Stimulated activated naive CD4-positive, alpha-beta T cell treated with Interleukin-2 at 50 U/mL for 16 hours (primary cell): ENCODE measurements around the gene SOX21.

Experiments
- DNase-seq: peaks from one replicate; lab custom pipeline; 2025; lab: John Stamatoyannopoulos, UW

Gene SOX21

GRCh38 chr13:94709001-94709834 lies 3.1 kb downstream of the SOX21 start:
- no peak for DNase-seq

GRCh38 chr13:94708031-94708859 lies 4.1 kb downstream of the SOX21 start:
- DNase-seq, result no peak

GRCh38 chr13:94707400-94708021 lies 4.8 kb downstream of the SOX21 start:
- no peak for DNase-seq

GRCh38 chr13:94706843-94707399 lies 5.4 kb downstream of the SOX21 start:
- no peak for DNase-seq

- DNase-seq, result no peak
Observed at GRCh38 chr13:94706101-94706842, 6.1 kb downstream of the SOX21 start.

- no peak for DNase-seq
Observed at GRCh38 chr13:94705081-94706030, 7.0 kb downstream of the SOX21 start.

GRCh38 chr13:94704377-94705080 lies 7.8 kb downstream of the SOX21 start:
- DNase-seq, result no peak

- DNase-seq, result no peak
Observed at GRCh38 chr13:94703721-94704314, 8.5 kb downstream of the SOX21 start.

GRCh38 chr13:94703271-94703670 lies 9.1 kb downstream of the SOX21 start:
- DNase-seq, result no peak

- no peak for DNase-seq
Observed at GRCh38 chr13:94702181-94703041, 9.9 kb downstream of the SOX21 start.

- DNase-seq, result no peak
Observed at GRCh38 chr13:94701313-94702180, 10.8 kb downstream of the SOX21 start.

- no peak for DNase-seq
Observed at GRCh38 chr13:94700536-94700935, 11.8 kb downstream of the SOX21 start.

GRCh38 chr13:94700051-94700535 lies 12.3 kb downstream of the SOX21 start:
- no peak for DNase-seq

- no peak for DNase-seq
Observed at GRCh38 chr13:94696171-94696570, 16.2 kb downstream of the SOX21 start.

GRCh38 chr13:94692030-94692429 lies 20.3 kb downstream of the SOX21 start:
- DNase-seq, result no peak

GRCh38 chr13:94683409-94683808 lies 28.9 kb downstream of the SOX21 start:
- no peak for DNase-seq

- no peak for DNase-seq
Observed at GRCh38 chr13:94682229-94682628, 30.1 kb downstream of the SOX21 start.
